ENCODE results near the gene PIK3R6.

DNA sequence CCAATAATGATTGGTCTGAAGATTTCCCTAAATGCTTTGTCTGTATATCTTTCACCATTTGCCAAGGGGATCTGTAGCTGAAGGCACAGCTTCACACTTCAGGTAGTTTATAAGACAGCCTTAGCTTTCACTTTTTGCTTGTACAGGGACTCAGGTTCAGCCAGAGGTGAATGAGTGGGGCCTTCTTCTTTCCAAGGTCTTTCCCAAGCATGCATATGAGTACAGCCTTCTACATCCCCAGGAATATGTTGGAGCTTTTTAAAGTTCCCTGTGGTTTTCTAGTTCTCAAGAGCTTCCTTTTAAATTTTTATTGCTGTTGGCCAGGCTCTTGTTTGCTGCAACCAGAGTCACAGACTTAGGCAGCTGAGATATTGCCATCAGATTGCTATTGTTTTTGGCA is 91.2 kb downstream of the PIK3R6 start:
- TF ChIP-seq POLR2A (IDR thresholded peaks at IDR 0.05) (no peak), CTCF (IDR thresholded peaks at IDR 0.05) (no peak)
